Neural progenitor cell (in vitro differentiated cells): ENCODE results near the gene KLHL3. TPM values are rescaled to one million over a fixed set of nuclear protein-coding genes. Genes with fewer than 3 reads are reported as not detected.

Experiments used
- DNase-seq: peaks from one replicate; pipeline ENCODE4 v3.0.0-alpha.2; 2016; ENCODE audit warnings: low spot score
- H2AFZ ChIP-seq: fragments of 200-600 bp; sonication (generic); replicated peaks from 2 replicates; pipeline ENCODE4 v1.6.1; 2016; ENCODE audit warnings: antibody characterized with exemption
- H3F3A ChIP-seq: fragments of 200-600 bp; sonication (generic); 2 replicates; pipeline ENCODE4 v1.6.1; 2016; ENCODE audit warnings: antibody characterized with exemption, low read depth
- H3K27ac ChIP-seq: fragments of 200-600 bp; sonication (generic); 2 replicates; pipeline ENCODE4 v1.5.1; 2016; ENCODE audit warnings: mild to moderate bottlenecking
- H3K27me3 ChIP-seq: fragments of 200-600 bp; sonication (generic); 2 replicates; pipeline ENCODE4 v1.6.1; 2016; ENCODE audit warnings: mild to moderate bottlenecking, moderate library complexity
- H3K36me3 ChIP-seq: fragments of 200-600 bp; sonication (generic); 2 replicates; pipeline ENCODE4 v1.5.1; 2016
- H3K4me1 ChIP-seq: fragments of 200-600 bp; sonication (generic); 2 replicates; pipeline ENCODE4 v1.6.1; 2016; ENCODE audit warnings: mixed run types
- H3K4me2 ChIP-seq: fragments of 200-600 bp; sonication (generic); 2 replicates; pipeline ENCODE4 v1.6.1; 2016
- H3K4me3 ChIP-seq: fragments of 200-600 bp; sonication (generic); 2 replicates; pipeline ENCODE4 v1.5.1; 2016
- H3K79me2 ChIP-seq: fragments of 200-600 bp; sonication (generic); 2 replicates; pipeline ENCODE4 v1.6.1; 2016; ENCODE audit warnings: low read depth
- H3K9ac ChIP-seq: fragments of 200-600 bp; sonication (generic); 2 replicates; pipeline ENCODE4 v1.6.1; 2016
- H3K9me3 ChIP-seq: fragments of 200-600 bp; sonication (generic); 2 replicates; pipeline ENCODE4 v1.5.1; 2016; ENCODE audit warnings: low read depth
- H4K20me1 ChIP-seq: fragments of 200-600 bp; sonication (generic); 2 replicates; pipeline ENCODE4 v1.6.1; 2016; ENCODE audit warnings: low read depth
- H3K27ac Mint-ChIP-seq: 3 replicates; pipeline ENCODE4 v1.8.0; 2021; ENCODE audit warnings: mixed read lengths
- H3K27me3 Mint-ChIP-seq: 2 replicates; pipeline ENCODE4 v1.8.0; 2022; ENCODE audit warnings: low read depth, mild to moderate bottlenecking, inconsistent platforms, moderate library complexity, mixed read lengths; ENCODE audit not compliant: insufficient read depth
- H3K36me3 Mint-ChIP-seq: 3 replicates; pipeline ENCODE4 v1.8.0; 2021; ENCODE audit warnings: mixed read lengths
- H3K4me1 Mint-ChIP-seq: 3 replicates; pipeline ENCODE4 v1.8.0; 2021; ENCODE audit warnings: mixed read lengths
- H3K4me3 Mint-ChIP-seq: 3 replicates; pipeline ENCODE4 v1.8.0; 2021; ENCODE audit warnings: mild to moderate bottlenecking, moderate library complexity, mixed read lengths
- H3K9me3 Mint-ChIP-seq: 3 replicates; pipeline ENCODE4 v1.8.0; 2020; ENCODE audit warnings: mixed read lengths
- EZH2 ChIP-seq: fragments of 200-600 bp; sonication (generic); IDR thresholded peaks from 2 replicates; pipeline ENCODE4 v1.6.1; 2017; ENCODE audit warnings: antibody characterized with exemption, mild to moderate bottlenecking, moderate library complexity
- EZH2phosphoT487 ChIP-seq: fragments of 200-600 bp; sonication (generic); IDR thresholded peaks from 2 replicates; pipeline ENCODE4 v1.6.1; 2017; ENCODE audit warnings: antibody characterized with exemption
- total RNA-seq: library from RNA; depleted of rRNA; stranded (reverse); fragments of >200 nt; gene quantifications from 2 replicates; pipeline ENCODE4 v1.2.3, GENCODE V29; 2015; ENCODE audit warnings: low replicate concordance
- TF ChIP-seq, protein P1 (sequence below): fragments of 200-600 bp; sonication (generic); IDR thresholded peaks from 2 replicates; pipeline ENCODE4 v1.5.1; 2017; ENCODE audit warnings: antibody characterized with exemption, mild to moderate bottlenecking

The KLHL3 gene
- total RNA-seq, 1 donor from 2014 or later: 26.8 TPM

DNA sequence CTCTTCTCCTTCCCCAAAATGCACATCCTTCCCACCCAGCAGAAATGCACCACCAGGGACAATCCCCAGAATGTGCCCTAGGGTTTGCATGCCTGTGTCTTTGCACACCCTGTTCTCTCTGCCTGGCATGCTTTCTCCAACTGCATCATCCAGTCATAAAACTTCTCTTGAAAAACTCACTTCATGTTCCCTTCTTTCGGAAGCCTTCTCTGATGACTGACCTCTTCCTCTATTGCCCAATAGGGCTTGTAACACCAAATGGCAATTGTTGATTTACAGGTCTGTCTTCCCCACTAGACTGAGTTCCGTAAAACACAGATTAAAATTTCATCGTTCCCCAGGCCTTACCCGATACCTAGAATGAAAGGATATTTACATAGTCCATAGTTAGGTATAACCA lies 153.7 kb downstream of the KLHL3 start:
- Histone ChIP-seq H3K36me3 (no peaks in the 10 kb centered on the region), H3K27ac (no peak overlapping the region), H3K4me3 (no peak overlapping the region), H3K9ac (no peak overlapping the region), H3F3A (no peaks in the 10 kb centered on the region), H4K20me1 (no peaks in the 10 kb centered on the region), H3K4me2 (no peak overlapping the region), H2AFZ (no peak overlapping the region), H3K27me3 (no peaks in the 10 kb centered on the region), H3K79me2 (no peaks in the 10 kb centered on the region), H3K9me3 (no peaks in the 10 kb centered on the region), H3K4me1 (no peaks in the 10 kb centered on the region)
- no peak overlapping the region for H3K4me3 Mint-ChIP-seq
- H3K4me1 Mint-ChIP-seq: peaks cover 4% of the 10 kb centered on the region
- H3K36me3 Mint-ChIP-seq: no peaks in the 10 kb centered on the region
- no peaks in the 10 kb centered on the region for H3K9me3 Mint-ChIP-seq
- H3K27ac Mint-ChIP-seq: no peak overlapping the region
- no peak for DNase-seq
- no peak for TF ChIP-seq EZH2phosphoT487
- TF ChIP-seq EZH2: no peak
- TF ChIP-seq, protein P1, sequence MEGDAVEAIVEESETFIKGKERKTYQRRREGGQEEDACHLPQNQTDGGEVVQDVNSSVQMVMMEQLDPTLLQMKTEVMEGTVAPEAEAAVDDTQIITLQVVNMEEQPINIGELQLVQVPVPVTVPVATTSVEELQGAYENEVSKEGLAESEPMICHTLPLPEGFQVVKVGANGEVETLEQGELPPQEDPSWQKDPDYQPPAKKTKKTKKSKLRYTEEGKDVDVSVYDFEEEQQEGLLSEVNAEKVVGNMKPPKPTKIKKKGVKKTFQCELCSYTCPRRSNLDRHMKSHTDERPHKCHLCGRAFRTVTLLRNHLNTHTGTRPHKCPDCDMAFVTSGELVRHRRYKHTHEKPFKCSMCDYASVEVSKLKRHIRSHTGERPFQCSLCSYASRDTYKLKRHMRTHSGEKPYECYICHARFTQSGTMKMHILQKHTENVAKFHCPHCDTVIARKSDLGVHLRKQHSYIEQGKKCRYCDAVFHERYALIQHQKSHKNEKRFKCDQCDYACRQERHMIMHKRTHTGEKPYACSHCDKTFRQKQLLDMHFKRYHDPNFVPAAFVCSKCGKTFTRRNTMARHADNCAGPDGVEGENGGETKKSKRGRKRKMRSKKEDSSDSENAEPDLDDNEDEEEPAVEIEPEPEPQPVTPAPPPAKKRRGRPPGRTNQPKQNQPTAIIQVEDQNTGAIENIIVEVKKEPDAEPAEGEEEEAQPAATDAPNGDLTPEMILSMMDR: no peak
- H3K27me3 Mint-ChIP-seq: peaks cover 1% of the 10 kb centered on the region

DNA sequence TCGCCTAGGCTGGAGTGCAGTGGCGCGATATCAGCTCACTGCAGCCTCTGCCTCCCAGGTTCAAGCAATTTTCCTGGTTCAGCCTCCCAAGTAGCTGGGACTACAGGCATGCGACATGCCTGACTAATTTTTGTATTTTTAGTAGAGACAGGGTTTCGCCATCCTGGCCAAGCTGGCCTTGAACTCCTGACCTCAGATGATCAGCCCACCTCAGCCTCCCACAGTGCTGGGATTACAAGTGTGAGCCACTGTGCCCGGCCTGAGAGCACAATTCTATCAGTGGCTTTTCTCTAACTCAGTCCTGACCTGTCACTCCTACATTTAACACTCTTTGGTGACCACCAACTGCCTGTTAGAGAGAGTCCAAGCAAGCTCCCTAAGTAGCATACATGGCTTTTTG lies 154.1 kb downstream of the KLHL3 start:
- Histone ChIP-seq H3K4me3 (no peak overlapping the region), H2AFZ (no peak overlapping the region), H3K9ac (no peak overlapping the region), H4K20me1 (no peaks in the 10 kb centered on the region), H3K79me2 (no peaks in the 10 kb centered on the region), H3K27me3 (no peaks in the 10 kb centered on the region), H3K9me3 (no peaks in the 10 kb centered on the region), H3K4me2 (no peak overlapping the region), H3K27ac (no peak overlapping the region), H3F3A (no peaks in the 10 kb centered on the region), H3K4me1 (no peaks in the 10 kb centered on the region), H3K36me3 (no peaks in the 10 kb centered on the region)
- Mint-ChIP-seq H3K27ac (no peak overlapping the region), H3K36me3 (no peaks in the 10 kb centered on the region), H3K9me3 (no peaks in the 10 kb centered on the region), H3K4me3 (no peak overlapping the region), H3K4me1 (peaks cover 4% of the 10 kb centered on the region), H3K27me3 (no peaks in the 10 kb centered on the region)
- TF ChIP-seq, protein P1: no peak
- no peak for TF ChIP-seq EZH2
- no peak for TF ChIP-seq EZH2phosphoT487
- DNase-seq: no peak

DNA sequence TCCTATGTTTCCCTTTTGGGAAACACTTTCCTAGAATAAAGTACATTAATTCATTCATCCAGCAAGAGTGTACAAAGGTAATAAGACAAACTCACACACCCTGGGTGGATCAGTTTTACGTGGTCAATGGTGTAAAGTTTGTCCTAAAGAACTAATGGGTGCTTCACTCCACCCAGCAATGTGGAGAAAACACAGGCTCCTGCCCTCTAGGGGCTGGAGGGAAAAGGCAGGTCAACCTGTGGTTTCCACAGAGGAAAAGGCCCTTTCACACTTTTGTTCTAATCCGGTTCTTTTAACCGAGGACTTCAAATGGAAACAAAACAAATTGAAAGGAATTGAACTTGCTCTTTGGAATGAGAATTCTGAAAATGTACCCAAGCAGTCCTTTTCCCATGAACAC lies 155.9 kb downstream of the KLHL3 start:
- H3F3A ChIP-seq: no peaks in the 10 kb centered on the region
- no peak overlapping the region for H3K4me2 ChIP-seq
- Mint-ChIP-seq H3K27me3 (no peaks in the 10 kb centered on the region), H3K27ac (no peak overlapping the region), H3K36me3 (no peaks in the 10 kb centered on the region), H3K9me3 (no peaks in the 10 kb centered on the region), H3K4me3 (no peak overlapping the region), H3K4me1 (peaks cover 4% of the 10 kb centered on the region)
- H3K9ac ChIP-seq: no peak overlapping the region
- no peak overlapping the region for H2AFZ ChIP-seq
- no peaks in the 10 kb centered on the region for H3K4me1 ChIP-seq
- H3K79me2 ChIP-seq: no peaks in the 10 kb centered on the region
- TF ChIP-seq, protein P1: peak; percentile 50
- no peak for TF ChIP-seq EZH2phosphoT487
- peak; percentile 21 for DNase-seq
- no peaks in the 10 kb centered on the region for H3K27me3 ChIP-seq
- no peak overlapping the region for H3K4me3 ChIP-seq
- H3K36me3 ChIP-seq: no peaks in the 10 kb centered on the region
- no peaks in the 10 kb centered on the region for H3K9me3 ChIP-seq
- no peak overlapping the region for H3K27ac ChIP-seq
- no peaks in the 10 kb centered on the region for H4K20me1 ChIP-seq
